HFFc6 (cell line): Measurements from ENCODE around the gene EFCAB11. TPM values are rescaled to one million over a fixed set of nuclear protein-coding genes. Genes with fewer than 3 reads are reported as not detected.
"Not testable (repeated sequence)": the region's sequence is repeated elsewhere in the genome, so short reads cannot be mapped to it uniquely, and the experiment has no call there.

Experiments
- DNase-seq: peaks from one replicate; pipeline ENCODE4 v3.0.0-alpha.2; 2018
- H3K27ac Mint-ChIP-seq: 2 replicates; pipeline ENCODE4 v1.8.0; 2020; ENCODE audit warnings: mild to moderate bottlenecking, mixed read lengths
- H3K27me3 Mint-ChIP-seq: 2 replicates; pipeline ENCODE4 v1.8.0; 2021; ENCODE audit warnings: mild to moderate bottlenecking, moderate library complexity, mixed read lengths; ENCODE audit not compliant: insufficient read depth
- H3K36me3 Mint-ChIP-seq: 2 replicates; pipeline ENCODE4 v1.8.0; 2021; ENCODE audit warnings: low read depth, mixed read lengths
- H3K4me1 Mint-ChIP-seq: 2 replicates; pipeline ENCODE4 v1.8.0; 2020; ENCODE audit warnings: low read depth, mixed read lengths
- H3K4me3 Mint-ChIP-seq: 2 replicates; pipeline ENCODE4 v1.8.0; 2020; ENCODE audit warnings: mild to moderate bottlenecking, moderate library complexity, mixed read lengths
- H3K9me3 Mint-ChIP-seq: 2 replicates; pipeline ENCODE4 v1.8.0; 2020; ENCODE audit warnings: mild to moderate bottlenecking, mixed read lengths
- total RNA-seq, 6 experiments: library from RNA; stranded (reverse); fragmentation: NEBNext Ultra II Directional; extraction: Animal tissue kit (Norgen Biotek cat#: 25700); gene quantifications; 2 replicates in 1 of 6; 3 replicates in 5 of 6; pipeline ENCODE4 v1.2.3, GENCODE V29; 2021
- TF ChIP-seq, protein P1 (sequence below): fragments of 200-600 bp; sonication (generic); IDR thresholded peaks from 2 replicates; pipeline ENCODE4 v1.5.0; 2021; ENCODE audit warnings: antibody characterized with exemption, mild to moderate bottlenecking

The EFCAB11 gene
- total RNA-seq, 6 experiments from 2014 or later: 6.6 to 8.4 (median 6.9) TPM

- Mint-ChIP-seq H3K36me3 (no peaks in the 10 kb centered on the region), H3K9me3 (no peaks in the 10 kb centered on the region), H3K4me3 (no peak overlapping the region), H3K27ac (no peak overlapping the region), H3K27me3 (no peaks in the 10 kb centered on the region), H3K4me1 (peaks cover 5% of the 10 kb centered on the region; the same call in 1 of the 2 replicates)
- TF ChIP-seq, protein P1, sequence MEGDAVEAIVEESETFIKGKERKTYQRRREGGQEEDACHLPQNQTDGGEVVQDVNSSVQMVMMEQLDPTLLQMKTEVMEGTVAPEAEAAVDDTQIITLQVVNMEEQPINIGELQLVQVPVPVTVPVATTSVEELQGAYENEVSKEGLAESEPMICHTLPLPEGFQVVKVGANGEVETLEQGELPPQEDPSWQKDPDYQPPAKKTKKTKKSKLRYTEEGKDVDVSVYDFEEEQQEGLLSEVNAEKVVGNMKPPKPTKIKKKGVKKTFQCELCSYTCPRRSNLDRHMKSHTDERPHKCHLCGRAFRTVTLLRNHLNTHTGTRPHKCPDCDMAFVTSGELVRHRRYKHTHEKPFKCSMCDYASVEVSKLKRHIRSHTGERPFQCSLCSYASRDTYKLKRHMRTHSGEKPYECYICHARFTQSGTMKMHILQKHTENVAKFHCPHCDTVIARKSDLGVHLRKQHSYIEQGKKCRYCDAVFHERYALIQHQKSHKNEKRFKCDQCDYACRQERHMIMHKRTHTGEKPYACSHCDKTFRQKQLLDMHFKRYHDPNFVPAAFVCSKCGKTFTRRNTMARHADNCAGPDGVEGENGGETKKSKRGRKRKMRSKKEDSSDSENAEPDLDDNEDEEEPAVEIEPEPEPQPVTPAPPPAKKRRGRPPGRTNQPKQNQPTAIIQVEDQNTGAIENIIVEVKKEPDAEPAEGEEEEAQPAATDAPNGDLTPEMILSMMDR: no peak
- no peak for DNase-seq
These were observed 69.8 kb downstream of the EFCAB11 start for GRCh38 chr14:89884761-89885160.

DNA sequence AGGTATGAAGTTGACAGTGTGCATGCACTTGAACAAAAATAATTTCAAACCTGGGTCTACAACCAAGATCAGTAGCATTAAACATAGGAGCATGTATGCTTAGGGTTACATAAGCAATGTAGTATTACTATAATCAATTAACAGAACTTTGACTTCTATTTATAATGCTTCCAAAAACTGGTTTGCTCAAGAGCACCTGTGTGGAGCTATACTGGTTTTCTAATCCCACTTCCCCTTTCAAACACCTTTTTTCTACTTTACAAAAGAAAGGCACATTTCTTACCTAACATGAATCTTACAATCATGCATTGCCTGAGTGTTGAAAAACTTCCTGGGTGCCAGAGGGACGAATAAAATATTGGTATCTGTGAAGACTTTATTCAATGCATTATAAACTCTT is 72.7 kb downstream of the EFCAB11 start:
- no peak for DNase-seq
- Mint-ChIP-seq H3K36me3 (no peaks in the 10 kb centered on the region), H3K4me3 (no peak overlapping the region), H3K4me1 (no peaks in the 10 kb centered on the region), H3K27me3 (no peaks in the 10 kb centered on the region), H3K27ac (no peak overlapping the region), H3K9me3 (no peaks in the 10 kb centered on the region)
- TF ChIP-seq, protein P1: no peak

GRCh38 chr14:89874091-89874490 is 80.4 kb downstream of the EFCAB11 start:
- H3K27ac Mint-ChIP-seq, H3K4me3 Mint-ChIP-seq: not testable (repeated sequence)

DNA sequence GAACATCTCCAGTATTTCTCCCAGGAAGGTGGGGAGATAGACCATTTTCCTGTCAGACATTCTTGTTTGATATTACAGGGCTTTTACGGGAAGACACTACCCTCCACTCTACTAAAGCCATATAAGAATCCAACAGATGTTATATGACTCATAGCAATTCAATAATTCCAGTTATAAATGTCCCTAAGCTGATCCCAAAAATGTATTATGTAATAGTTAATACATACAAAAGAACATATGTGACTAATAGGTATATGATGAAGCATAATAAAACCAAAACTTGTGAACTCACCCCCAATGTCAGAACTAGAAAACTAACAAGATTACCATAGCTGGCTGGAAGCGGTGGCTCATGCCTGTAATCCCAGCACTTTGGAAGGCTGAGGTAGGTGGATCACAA is 84.2 kb downstream of the EFCAB11 start:
- Mint-ChIP-seq H3K27me3 (no peaks in the 10 kb centered on the region), H3K9me3 (peaks cover 21% of the 10 kb centered on the region), H3K4me3 (no peak overlapping the region), H3K27ac (no peak overlapping the region), H3K4me1 (peaks cover 14% of the 10 kb centered on the region), H3K36me3 (peaks cover 26% of the 10 kb centered on the region)
- DNase-seq: no peak
- TF ChIP-seq, protein P1: no peak

More at GRCh38 chr14:89874091-89874490, 80.4 kb downstream of the EFCAB11 start:
- H3K36me3 Mint-ChIP-seq: peaks cover 17% of the 10 kb centered on the region
- H3K27me3 Mint-ChIP-seq, H3K4me1 Mint-ChIP-seq, DNase-seq: not testable (repeated sequence)
- peaks cover 17% of the 10 kb centered on the region for H3K9me3 Mint-ChIP-seq

DNA sequence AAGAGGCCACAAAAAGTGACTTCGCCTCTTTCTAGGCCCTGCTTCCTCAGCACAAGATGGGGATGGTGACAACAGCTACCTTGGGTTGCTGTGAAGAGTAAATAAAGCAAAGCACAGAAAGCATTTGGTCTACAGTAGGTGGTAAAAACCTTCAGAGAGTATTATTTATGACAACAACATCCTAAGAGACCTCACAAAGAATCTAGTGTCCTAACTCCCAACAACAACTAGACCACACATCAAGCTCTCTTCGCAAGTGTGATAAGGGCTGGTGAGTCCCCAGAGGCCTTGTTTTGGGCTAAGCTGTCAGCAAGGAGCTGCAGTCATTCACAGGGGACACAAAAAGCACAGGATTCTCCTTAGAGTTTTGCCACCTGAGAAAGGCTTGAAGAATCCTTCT is 84.9 kb downstream of the EFCAB11 start:
- no peak overlapping the region for H3K27ac Mint-ChIP-seq
- H3K4me1 Mint-ChIP-seq: peaks cover 18% of the 10 kb centered on the region
- TF ChIP-seq, protein P1: no peak
- H3K27me3 Mint-ChIP-seq: no peaks in the 10 kb centered on the region
- no peak for DNase-seq
- peaks cover 16% of the 10 kb centered on the region for H3K9me3 Mint-ChIP-seq
- peaks cover 21% of the 10 kb centered on the region for H3K36me3 Mint-ChIP-seq
- no peak overlapping the region for H3K4me3 Mint-ChIP-seq

GRCh38 chr14:89866458-89866857 is 88.1 kb downstream of the EFCAB11 start:
- TF ChIP-seq, protein P1: no peak
- Mint-ChIP-seq H3K4me3 (no peak overlapping the region), H3K9me3 (peaks cover 4% of the 10 kb centered on the region; the same call in 1 of the 2 replicates), H3K36me3 (peaks cover 10% of the 10 kb centered on the region), H3K27me3 (no peaks in the 10 kb centered on the region), H3K27ac (no peak overlapping the region), H3K4me1 (peaks cover 18% of the 10 kb centered on the region)
- no peak for DNase-seq
